Measurements from ENCODE around the gene PHOSPHO2. TPM values are rescaled to one million over a fixed set of nuclear protein-coding genes. Genes with fewer than 3 reads are reported as not detected.

PHOSPHO2 gene
- total and polyA plus RNA-seq, 9 of the 15 experiments (the other 6 are each of a cell fraction or from before 2014, with no cell fraction given), result 7.8 to 19.1 (median 11.7) TPM

GRCh38 chr2:169664978-169665930, 29.0 kb upstream of the PHOSPHO2 start (continued):
- TF ChIP-seq JUN (IDR thresholded peaks at IDR 0.05; ENCODE audit: borderline replicate concordance, low read depth, low read length) (peak; percentile 16; the same call in 1 of the 2 replicates), JUN (CRISPR knock-in tag; IDR thresholded peaks at IDR 0.05; ENCODE audit: borderline replicate concordance) (no peak), ZNF274 (IDR thresholded peaks at IDR 0.05; ENCODE audit: borderline replicate concordance, low read depth, low read length) (no peak), POLR3G (IDR thresholded peaks at IDR 0.05; ENCODE audit: extremely low read depth, insufficient read length, insufficient replicate concordance) (no peak), SMARCE1 (IDR thresholded peaks at IDR 0.05) (peak; percentile 98), ZBTB7A (IDR thresholded peaks at IDR 0.05; ENCODE audit: borderline replicate concordance, control insufficient read depth, low read depth, low read length) (no peak), ETV6 (IDR thresholded peaks at IDR 0.05; ENCODE audit: borderline replicate concordance in 1 of 2, low read depth in 2 of 2, low read length in 1 of 2) (peak in 1 of 2 experiments; percentile 80; a peak in 2 of 4 replicates), ETV6 (CRISPR knock-in tag; IDR thresholded peaks at IDR 0.05; ENCODE audit: borderline replicate concordance) (no peak), MYBL2 (IDR thresholded peaks at IDR 0.05; ENCODE audit: low read depth) (no peak; the same call in 1 of the 2 replicates), MYBL2 (CRISPR knock-in tag; IDR thresholded peaks at IDR 0.05; ENCODE audit: borderline replicate concordance) (no peak), MAFK (IDR thresholded peaks at IDR 0.05; ENCODE audit: low read length) (peak; percentile 25; the same call in 1 of the 2 replicates), USF2 (CRISPR knock-in tag; IDR thresholded peaks at IDR 0.05) (no peak), ZNF766 (CRISPR knock-in tag; conservative IDR thresholded peaks at IDR 0.05) (0 out of 2 replicates have a peak, but pooled peaks have one; percentile 64), ZNF23 (CRISPR knock-in tag; IDR thresholded peaks at IDR 0.05) (no peak), PHF21A (IDR thresholded peaks at IDR 0.05; ENCODE audit: borderline replicate concordance, low read depth) (no peak), KDM1A (IDR thresholded peaks at IDR 0.05) (peak in 1 of 2 experiments; percentile 77; a peak in 2 of 4 replicates), PHB2 (IDR thresholded peaks at IDR 0.05; ENCODE audit: low read depth) (peak; percentile 67; the same call in 1 of the 2 replicates), C11orf30 (IDR thresholded peaks at IDR 0.05; ENCODE audit: low read depth) (no peak), ETS2 (tag; IDR thresholded peaks at IDR 0.05; ENCODE audit: borderline replicate concordance, poor library complexity, severe bottlenecking) (no peak), NCOA1 (IDR thresholded peaks at IDR 0.05; ENCODE audit: low read depth) (peak; percentile 65; the same call in 1 of the 2 replicates), DACH1 (IDR thresholded peaks at IDR 0.05; ENCODE audit: partially characterized antibody) (no peak), ZNF212 (CRISPR knock-in tag; IDR thresholded peaks at IDR 0.05) (no peak), MYC (IDR thresholded peaks at IDR 0.05; ENCODE audit: low read depth, low read length) (peak; percentile 56), MYC (CRISPR knock-in tag; IDR thresholded peaks at IDR 0.05; ENCODE audit: borderline replicate concordance, low read depth) (no peak), ADNP (tag; IDR thresholded peaks at IDR 0.05) (peak; percentile 84), RCOR1 (IDR thresholded peaks at IDR 0.05; ENCODE audit: borderline replicate concordance in 1 of 2, low read depth in 2 of 2, low read length in 2 of 2) (peak; percentile 84 to 94; a peak in 3 of 4 replicates), ZNF384 (IDR thresholded peaks at IDR 0.05; ENCODE audit: low read depth, low read length) (no peak), NBN (IDR thresholded peaks at IDR 0.05; ENCODE audit: low read depth) (peak; percentile 89), RBM17 (IDR thresholded peaks at IDR 0.05; ENCODE audit: borderline replicate concordance, low read depth, low read length) (no peak), ZSCAN29 (IDR thresholded peaks at IDR 0.05) (no peak), TFAM (CRISPR knock-in tag; conservative IDR thresholded peaks at IDR 0.05) (no peak)
